ENCODE results near the gene ACBD6. TPM values are rescaled to one million over a fixed set of nuclear protein-coding genes. Genes with fewer than 3 reads are reported as not detected.

The ACBD6 gene
- total and polyA plus RNA-seq, 2 of the 4 experiments (the other 2 are of a cell fraction) = 52.5 to 59.1 TPM

GRCh38 chr1:180534214-180534613 lies 31.8 kb upstream of the ACBD6 start:
- Histone ChIP-seq H3K9me1 (ENCODE audit: insufficient read depth, low read length) (no peaks in the 10 kb centered on the region), H2BK120ac (ENCODE audit: low read depth, low read length) (no peak overlapping the region), H3K9me3 (ENCODE audit: control insufficient read depth, insufficient read depth, low read length) (no peaks in the 10 kb centered on the region), H2AK9ac (replicated peaks; ENCODE audit: low read depth, low read length, poor library complexity) (no peak overlapping the region), H3K4me2 (ENCODE audit: low read depth, low read length) (no peak overlapping the region), H2BK15ac (ENCODE audit: low read depth, low read length) (no peak overlapping the region), H3K14ac (replicated peaks; ENCODE audit: low read depth, low read length) (no peak overlapping the region), H2AK5ac (ENCODE audit: low read depth, low read length) (no peak overlapping the region), H4K8ac (ENCODE audit: low read depth in 2 of 2, low read length in 2 of 2) (no peak overlapping the region), H3K27me3 (ENCODE audit: control insufficient read depth, insufficient read depth, low read length) (0 out of 2 replicates have a peak, but pooled peaks cover 2% of the 10 kb centered on the region), H3K36me3 (ENCODE audit: control insufficient read depth, insufficient read depth, low read length) (no peaks in the 10 kb centered on the region), H2BK5ac (ENCODE audit: low read depth, low read length, poor library complexity, severe bottlenecking) (no peak overlapping the region), H3K27ac (ENCODE audit: insufficient read depth, low read length) (no peak overlapping the region), H3K4me1 (ENCODE audit: control insufficient read depth, insufficient read depth, low read length) (no peaks in the 10 kb centered on the region), H4K91ac (ENCODE audit: insufficient read depth, low read depth, low read length) (no peak overlapping the region), H3K18ac (ENCODE audit: low read depth, low read length) (no peak overlapping the region), H3K23ac (ENCODE audit: low read depth, low read length) (no peak overlapping the region), H4K20me1 (ENCODE audit: insufficient read depth, low read length) (no peaks in the 10 kb centered on the region), H2AFZ (replicated peaks; ENCODE audit: low read length, poor library complexity) (no peak overlapping the region), H3K4ac (ENCODE audit: low read depth, low read length) (no peak overlapping the region), H3K9ac (ENCODE audit: low read depth, low read length) (no peak overlapping the region), H3K4me3 (ENCODE audit: insufficient read depth, low read depth, low read length) (no peak overlapping the region), H3K56ac (ENCODE audit: extremely low read depth, insufficient read depth, low read length) (no peak overlapping the region), H4K5ac (ENCODE audit: low read depth, low read length) (no peak overlapping the region), H2BK20ac (ENCODE audit: low read depth, low read length) (no peak overlapping the region), H3K79me1 (ENCODE audit: low read depth in 1 of 2, low read length in 2 of 2) (no peaks in the 10 kb centered on the region)
- no peak for ATAC-seq (ENCODE audit: low read depth)
- POLR2A ChIA-PET (ENCODE audit: unreplicated experiment) = no interaction called here
- BruUV-seq (replicated peaks) = no TSS peak
- in situ Hi-C loops (cut with MboI; ENCODE audit: low sequenced_read_pairs) (no loop called here), dilution Hi-C loops (cut with HindIII; ENCODE audit: low sequenced_read_pairs, unreplicated experiment) (no loop called here), intact Hi-C loops (cut with micrococcal nuclease) (loop anchor here (5.0 kb wide), 2 partner anchors 328 to 633 kb away; no protein-coding TSS in a partner anchor)
- no CpG with 5 or more reads among the region's 7 CpGs for WGBS, 2 experiments (ENCODE audit: extremely low coverage in 2 of 2, insufficient read length in 1 of 2)
- TF ChIP-seq NFE2L2 (IDR thresholded peaks at IDR 0.05; ENCODE audit: low read depth, low read length) (no peak), BHLHE40 (IDR thresholded peaks at IDR 0.05; ENCODE audit: low read depth, low read length) (no peak), CEBPB (IDR thresholded peaks at IDR 0.05; ENCODE audit: low read depth, low read length) (no peak), FOS (IDR thresholded peaks at IDR 0.05; ENCODE audit: low read depth, low read length) (no peak), RFX5 (IDR thresholded peaks at IDR 0.05; ENCODE audit: low read depth, low read length) (no peak), SMC3 (IDR thresholded peaks at IDR 0.05; ENCODE audit: low read depth, low read length) (no peak), CHD1 (IDR thresholded peaks at IDR 0.05; ENCODE audit: low read depth, low read length) (no peak), POLR2A (IDR thresholded peaks at IDR 0.05; ENCODE audit: low read depth, low read length) (no peak), RCOR1 (IDR thresholded peaks at IDR 0.05; ENCODE audit: insufficient replicate concordance, low read length) (no peak), MAFK (IDR thresholded peaks at IDR 0.05; ENCODE audit: low read depth, low read length) (no peak), ELK1 (IDR thresholded peaks at IDR 0.05; ENCODE audit: borderline replicate concordance, low read depth, low read length) (no peak), CTCF (conservative IDR thresholded peaks at IDR 0.05; ENCODE audit: low read depth, low read length) (no peak), USF2 (IDR thresholded peaks at IDR 0.05; ENCODE audit: low read depth, low read length) (no peak), MXI1 (IDR thresholded peaks at IDR 0.05; ENCODE audit: borderline replicate concordance, low read depth, low read length) (no peak), MAZ (IDR thresholded peaks at IDR 0.05; ENCODE audit: borderline replicate concordance, low read depth, low read length) (no peak), RAD21 (IDR thresholded peaks at IDR 0.05; ENCODE audit: low read length) (no peak)
- no peak for DNase-seq
- CTCF ChIA-PET = interaction anchor here (0.7 to 2.5 kb wide), 3 partner anchors 18 to 328 kb away, joined by 4 to 8 read pairs (median 6); no protein-coding TSS in a partner anchor
